Middle frontal gyrus (tissue), 1 donor: ENCODE results near the gene PLEKHA4.
"Not testable (repeated sequence)": the region's sequence is repeated elsewhere in the genome, so short reads cannot be mapped to it uniquely, and the experiment has no call there.

Experiments used
- DNase-seq: peaks from one replicate; pipeline ENCODE4 v3.0.0-alpha.2; 2015; ENCODE audit warnings: low spot score; ENCODE audit errors: extremely low spot score

PLEKHA4 gene, protein sequence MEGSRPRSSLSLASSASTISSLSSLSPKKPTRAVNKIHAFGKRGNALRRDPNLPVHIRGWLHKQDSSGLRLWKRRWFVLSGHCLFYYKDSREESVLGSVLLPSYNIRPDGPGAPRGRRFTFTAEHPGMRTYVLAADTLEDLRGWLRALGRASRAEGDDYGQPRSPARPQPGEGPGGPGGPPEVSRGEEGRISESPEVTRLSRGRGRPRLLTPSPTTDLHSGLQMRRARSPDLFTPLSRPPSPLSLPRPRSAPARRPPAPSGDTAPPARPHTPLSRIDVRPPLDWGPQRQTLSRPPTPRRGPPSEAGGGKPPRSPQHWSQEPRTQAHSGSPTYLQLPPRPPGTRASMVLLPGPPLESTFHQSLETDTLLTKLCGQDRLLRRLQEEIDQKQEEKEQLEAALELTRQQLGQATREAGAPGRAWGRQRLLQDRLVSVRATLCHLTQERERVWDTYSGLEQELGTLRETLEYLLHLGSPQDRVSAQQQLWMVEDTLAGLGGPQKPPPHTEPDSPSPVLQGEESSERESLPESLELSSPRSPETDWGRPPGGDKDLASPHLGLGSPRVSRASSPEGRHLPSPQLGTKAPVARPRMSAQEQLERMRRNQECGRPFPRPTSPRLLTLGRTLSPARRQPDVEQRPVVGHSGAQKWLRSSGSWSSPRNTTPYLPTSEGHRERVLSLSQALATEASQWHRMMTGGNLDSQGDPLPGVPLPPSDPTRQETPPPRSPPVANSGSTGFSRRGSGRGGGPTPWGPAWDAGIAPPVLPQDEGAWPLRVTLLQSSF

GRCh38 chr19:48868114-48868886 lies at the start of gene PLEKHA4:
Gene PLEKHA4, minus strand, starts transcription at chr19:48868617. Its CDS starts 997 bp downstream, at chr19:48867620.
- no peak for DNase-seq

GRCh38 chr19:48918071-48918470 lies 49.7 kb upstream of the PLEKHA4 start:
- DNase-seq = no peak

GRCh38 chr19:48915757-48916156 lies 47.3 kb upstream of the PLEKHA4 start:
- DNase-seq = no peak

DNA sequence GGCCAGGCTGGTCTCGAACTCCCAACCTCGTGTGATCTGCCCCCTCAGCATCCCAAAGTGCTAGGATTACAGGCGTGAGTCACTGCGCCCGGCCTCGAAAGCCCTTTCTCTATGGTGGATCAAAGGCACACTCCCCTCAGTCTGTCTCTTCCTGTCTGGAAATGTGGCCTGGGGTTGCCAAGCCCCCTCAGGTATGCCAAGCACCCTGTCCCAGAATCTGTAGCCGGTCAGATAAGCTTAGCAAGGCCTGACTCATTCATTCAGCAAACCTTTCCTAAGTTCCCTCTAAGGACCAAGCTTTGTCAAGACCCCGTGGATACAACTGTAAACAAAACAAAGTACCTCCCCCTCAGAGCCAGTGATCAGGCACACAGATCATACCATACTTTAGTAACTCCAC lies 45.8 kb upstream of the PLEKHA4 start:
- no peak for DNase-seq

DNA sequence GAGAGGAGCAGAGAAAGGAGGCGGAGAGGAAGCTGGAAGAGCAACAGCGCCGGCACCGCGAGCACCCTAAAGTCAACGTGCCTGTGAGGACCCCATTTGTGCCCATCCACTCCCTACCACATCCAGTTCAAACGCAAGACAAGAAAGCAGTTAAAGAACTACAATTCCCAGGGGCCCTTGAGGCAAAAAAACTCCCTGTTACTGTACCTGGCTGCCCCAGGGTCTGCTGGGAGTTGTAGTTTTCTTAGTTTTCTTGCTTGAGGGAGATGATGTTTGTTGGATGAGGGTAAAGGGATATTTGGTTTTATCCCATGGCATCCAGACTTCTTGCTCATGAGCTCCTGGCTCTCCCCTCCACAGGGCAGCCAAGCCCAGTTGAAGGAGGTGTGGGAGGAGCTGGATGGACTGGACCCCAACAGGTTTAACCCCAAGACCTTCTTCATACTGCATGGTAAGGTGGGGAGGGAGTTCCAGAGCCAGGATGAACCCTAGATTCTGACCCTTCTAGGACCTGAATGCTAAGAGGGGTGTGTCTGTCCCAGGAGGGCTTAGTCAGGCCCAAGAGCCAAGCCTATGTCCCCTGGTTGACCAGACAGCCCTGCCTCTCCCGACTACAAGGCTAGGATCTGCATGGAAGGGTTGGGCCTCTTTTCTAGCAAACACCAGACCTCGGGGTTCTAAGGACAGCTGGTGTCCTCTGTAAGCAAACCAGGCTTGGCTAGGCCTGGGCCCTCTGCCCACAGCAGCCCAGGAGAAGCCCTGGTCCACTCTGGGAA lies 44.9 kb upstream of the PLEKHA4 start:
- no peak for DNase-seq

- no peak for DNase-seq
Measured at GRCh38 chr19:48910803-48911202, 42.4 kb upstream of the PLEKHA4 start.

DNA sequence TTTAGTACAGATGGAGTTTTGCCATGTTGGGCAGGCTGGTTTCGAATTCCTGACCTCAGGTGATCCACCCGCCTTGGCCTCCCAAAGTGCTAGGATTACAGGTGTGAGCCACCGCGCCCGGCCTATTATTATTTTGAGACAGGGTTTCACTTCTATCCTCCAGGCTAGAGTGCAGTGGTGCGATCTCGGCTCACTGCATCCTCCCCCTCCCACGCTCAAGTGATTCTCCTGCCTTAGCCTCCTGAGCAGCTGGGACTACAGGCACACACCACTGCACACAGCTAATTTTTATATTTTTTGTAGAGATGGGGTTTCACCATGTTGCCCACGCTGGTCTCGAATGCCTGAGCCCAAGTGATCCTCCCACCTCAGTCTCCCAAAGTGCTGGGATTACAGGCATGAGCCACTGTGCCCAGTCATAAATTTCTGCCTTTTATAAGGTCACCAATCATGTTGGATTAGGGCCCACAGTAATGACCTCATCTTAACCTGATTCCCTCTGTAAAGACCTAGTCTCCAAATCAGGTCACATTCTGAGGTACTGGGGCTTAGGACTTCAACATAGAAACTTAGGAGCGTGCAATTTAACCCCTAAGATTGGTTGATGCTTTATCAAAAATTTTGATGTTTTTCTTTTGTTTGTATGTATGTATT lies 41.1 kb upstream of the PLEKHA4 start:
- DNase-seq = not testable (repeated sequence)

DNA sequence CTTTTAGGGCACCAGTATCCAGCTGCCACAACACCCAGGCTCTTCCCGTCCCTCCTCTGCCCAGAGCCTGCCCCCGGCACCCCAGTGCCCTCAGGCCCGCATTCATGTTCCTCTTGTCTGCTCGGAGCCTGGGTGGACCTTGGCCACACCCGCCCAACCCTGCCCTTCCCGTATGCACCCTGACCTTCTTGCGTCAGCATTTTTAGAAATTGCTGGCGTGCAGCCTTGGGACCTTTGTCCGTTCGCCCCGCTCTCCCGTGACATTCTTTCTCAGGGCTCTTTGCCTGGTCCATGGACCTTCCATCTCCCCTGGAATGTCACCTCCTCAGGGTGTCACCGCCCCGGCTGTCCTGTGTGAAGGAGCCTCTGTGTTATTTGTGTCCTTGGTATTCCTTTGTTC lies 39.3 kb upstream of the PLEKHA4 start:
- DNase-seq = no peak

- no peak for DNase-seq
Measured at GRCh38 chr19:48906324-48906723, 37.9 kb upstream of the PLEKHA4 start.

DNA sequence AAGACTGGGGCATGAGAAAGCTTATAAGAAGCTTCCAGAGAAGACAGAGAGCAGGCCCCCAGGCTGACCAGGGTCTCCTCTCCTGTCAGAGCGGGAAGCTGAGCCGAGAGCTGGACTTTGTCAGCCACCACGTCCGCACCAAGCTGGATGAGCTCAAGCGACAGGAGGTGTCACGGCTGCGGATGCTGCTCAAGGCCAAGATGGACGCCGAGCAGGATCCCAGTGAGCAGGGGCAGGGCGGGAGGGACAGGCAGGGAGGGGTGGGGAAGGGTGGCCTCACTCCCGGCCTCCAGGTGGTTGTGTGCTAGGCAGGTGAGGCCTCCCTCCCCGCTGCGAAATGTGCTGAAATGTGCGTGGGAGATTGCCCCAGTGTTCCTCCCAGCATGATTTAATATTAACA lies 37.2 kb upstream of the PLEKHA4 start:
- no peak for DNase-seq

GRCh38 chr19:48903788-48904187 lies 35.4 kb upstream of the PLEKHA4 start:
- not testable (repeated sequence) for DNase-seq

DNA sequence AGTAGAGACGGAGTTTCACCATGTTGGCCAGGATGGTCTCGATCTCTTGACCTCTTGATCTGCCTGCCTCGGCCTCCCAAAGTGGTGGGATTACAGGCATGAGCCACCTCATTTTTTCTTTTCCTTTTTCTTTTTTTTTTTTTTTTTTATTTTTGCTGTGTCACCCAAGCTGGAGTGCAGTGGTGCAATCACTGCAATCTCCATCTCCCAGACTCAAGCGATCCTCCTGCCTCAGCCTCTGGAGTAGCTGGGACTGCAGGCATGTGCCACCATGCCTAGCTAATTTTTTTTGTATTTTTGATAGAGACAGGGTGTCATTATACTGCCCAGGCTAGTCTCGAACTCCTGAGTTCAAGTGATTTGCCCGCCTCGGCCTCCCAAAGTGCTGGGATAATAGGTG lies 33.9 kb upstream of the PLEKHA4 start:
- DNase-seq = not testable (repeated sequence)

GRCh38 chr19:48900477-48901406 lies 32.3 kb upstream of the PLEKHA4 start:
- no peak for DNase-seq

DNA sequence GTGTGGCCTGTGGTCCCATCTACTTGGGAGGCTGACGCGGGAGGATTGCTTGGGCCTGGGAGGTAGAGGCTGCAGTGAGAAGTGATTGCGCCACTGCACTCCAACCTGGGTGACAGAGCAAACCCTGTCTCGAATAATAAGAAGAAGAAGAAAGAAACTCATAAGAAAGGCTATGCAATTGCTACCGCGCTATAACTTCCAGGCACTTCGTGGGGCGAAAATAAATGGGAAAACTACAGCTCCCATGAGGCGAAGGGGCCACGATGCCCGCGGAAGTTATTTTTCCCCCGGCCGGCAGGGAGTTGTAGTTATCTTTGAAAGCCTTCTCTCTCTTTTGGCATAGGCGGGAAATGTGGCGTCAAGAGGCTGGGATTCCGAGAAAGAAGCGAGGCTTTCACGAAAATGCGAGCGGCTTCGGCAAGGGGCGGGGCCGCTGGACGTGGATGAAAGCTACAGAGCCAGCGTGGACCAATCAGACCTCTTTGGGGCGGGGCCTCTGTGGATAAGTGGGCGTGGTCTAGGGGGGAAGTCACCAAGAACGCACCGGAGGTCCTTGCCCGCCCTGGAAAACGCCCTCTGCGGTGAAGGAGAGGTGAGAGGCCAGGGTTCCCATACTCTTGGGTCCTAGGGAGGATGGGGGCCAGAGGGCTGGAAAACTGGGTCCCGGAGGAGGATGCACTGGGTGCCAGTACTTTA lies 31.5 kb upstream of the PLEKHA4 start, which contains the start of gene NUCB1:
Gene NUCB1, plus strand, starts transcription at position 532 of the 696 bp plus-strand sequence. CDS start 485 bp downstream, outside the sequence.
- DNase-seq = peak; percentile 98

- not testable (repeated sequence) for DNase-seq
Measured at GRCh38 chr19:48899386-48899749, 31.0 kb upstream of the PLEKHA4 start.

GRCh38 chr19:48897181-48897580 lies 28.8 kb upstream of the PLEKHA4 start:
- no peak for DNase-seq

- DNase-seq = no peak
Measured at GRCh38 chr19:48896191-48896720, 27.8 kb upstream of the PLEKHA4 start.

DNA sequence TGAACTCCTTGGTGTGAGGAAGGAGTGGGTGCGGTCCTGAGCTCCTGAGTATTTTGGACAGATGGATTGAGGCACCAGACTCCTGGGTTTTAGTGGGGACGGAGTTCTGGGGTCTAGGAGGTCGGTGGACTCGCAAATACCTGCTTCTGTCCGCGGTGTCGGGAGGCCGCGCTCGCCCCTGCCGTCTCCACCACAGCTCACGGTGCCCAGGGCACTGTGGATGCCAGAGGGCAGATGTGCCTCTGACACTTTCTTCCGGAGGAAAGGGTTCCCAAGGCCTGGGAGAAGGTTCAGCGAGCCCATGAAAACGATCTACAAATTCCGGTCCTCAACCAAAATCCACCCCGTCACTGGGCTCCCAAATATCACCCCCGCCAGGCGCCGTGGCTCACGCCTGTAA lies 26.8 kb upstream of the PLEKHA4 start:
- no peak for DNase-seq
